H9 (cell line): ENCODE results near the gene CEP128. TPM values are rescaled to one million over a fixed set of nuclear protein-coding genes. Genes with fewer than 3 reads are reported as not detected.

Experiments used
- DNase-seq: peaks from one replicate; pipeline ENCODE4 v3.0.0-alpha.2; 2017
- H2AFZ ChIP-seq: one replicate; pipeline ENCODE4 v1.6.1; 2013; ENCODE audit warnings: mild to moderate bottlenecking, low read length, control low read depth, moderate library complexity
- H2AK5ac ChIP-seq: 2 replicates; pipeline ENCODE4 v1.6.1; 2013; ENCODE audit warnings: low read length, control low read depth, mixed read lengths; ENCODE audit not compliant: insufficient read length
- H2BK120ac ChIP-seq: one replicate; pipeline ENCODE4 v1.6.1; 2013; ENCODE audit warnings: low read depth, mild to moderate bottlenecking, low read length, control low read depth, inconsistent platforms; ENCODE audit not compliant: poor library complexity, severe bottlenecking
- H2BK12ac ChIP-seq: 2 replicates; pipeline ENCODE4 v1.6.1; 2013; ENCODE audit warnings: low read length, control low read depth, mixed read lengths, low read depth; ENCODE audit not compliant: insufficient read length
- H2BK15ac ChIP-seq: 2 replicates; pipeline ENCODE4 v1.6.1; 2013; ENCODE audit warnings: low read depth, low read length, control low read depth
- H2BK20ac ChIP-seq: one replicate; pipeline ENCODE4 v1.6.1; 2013; ENCODE audit warnings: low read depth, mild to moderate bottlenecking, low read length, control low read depth, inconsistent platforms; ENCODE audit not compliant: poor library complexity, severe bottlenecking
- H2BK5ac ChIP-seq: 2 replicates; pipeline ENCODE4 v1.6.1; 2013; ENCODE audit warnings: low read length, control low read depth, mixed read lengths; ENCODE audit not compliant: insufficient read length
- H3K14ac ChIP-seq: 2 replicates; pipeline ENCODE4 v1.6.1; 2013; ENCODE audit warnings: low read length, control low read depth; ENCODE audit not compliant: insufficient read depth
- H3K18ac ChIP-seq: 2 replicates; pipeline ENCODE4 v1.6.1; 2013; ENCODE audit warnings: low read depth, mild to moderate bottlenecking, mixed read lengths, low read length, control low read depth; ENCODE audit not compliant: insufficient read length
- H3K23ac ChIP-seq: 2 replicates; pipeline ENCODE4 v1.6.1; 2013; ENCODE audit warnings: low read length, control low read depth, mixed read lengths, low read depth; ENCODE audit not compliant: insufficient read length
- H3K23me2 ChIP-seq: 2 replicates; pipeline ENCODE4 v1.6.1; 2013; ENCODE audit warnings: low read depth, mild to moderate bottlenecking, mixed read lengths, low read length, control low read depth; ENCODE audit not compliant: insufficient read length, poor library complexity, severe bottlenecking
- H3K27ac ChIP-seq: 2 replicates; pipeline ENCODE4 v1.5.1; 2013; ENCODE audit warnings: low read length, control low read depth, mixed read lengths, low read depth; ENCODE audit not compliant: insufficient read length
- H3K27me3 ChIP-seq: 2 replicates; pipeline ENCODE4 v1.6.1; 2013; ENCODE audit warnings: low read length, control low read depth, inconsistent platforms; ENCODE audit not compliant: insufficient read depth
- H3K4ac ChIP-seq: 2 replicates; pipeline ENCODE4 v1.6.1; 2013; ENCODE audit warnings: low read depth, mild to moderate bottlenecking, control low read depth, inconsistent platforms, low read length, moderate library complexity
- H3K4me1 ChIP-seq: 2 replicates; pipeline ENCODE4 v1.6.1; 2013; ENCODE audit warnings: low read length, control low read depth, inconsistent platforms; ENCODE audit not compliant: insufficient read depth
- H3K4me2 ChIP-seq: 2 replicates; pipeline ENCODE4 v1.6.1; 2013; ENCODE audit warnings: low read length, control low read depth, mixed read lengths; ENCODE audit not compliant: insufficient read length, insufficient read depth
- H3K56ac ChIP-seq: 2 replicates; pipeline ENCODE4 v1.6.1; 2013; ENCODE audit warnings: low read depth, mild to moderate bottlenecking, mixed read lengths, low read length, control low read depth; ENCODE audit not compliant: insufficient read length
- H3K79me1 ChIP-seq: 2 replicates; pipeline ENCODE4 v1.6.1; 2013; ENCODE audit warnings: low read depth, mild to moderate bottlenecking, moderate library complexity, low read length, control low read depth, inconsistent platforms; ENCODE audit not compliant: insufficient read depth, poor library complexity, severe bottlenecking
- H3K79me2 ChIP-seq: 2 replicates; pipeline ENCODE4 v1.6.1; 2013; ENCODE audit warnings: low read length, control low read depth, inconsistent platforms; ENCODE audit not compliant: insufficient read depth
- H3K9ac ChIP-seq: 2 replicates; pipeline ENCODE4 v1.6.1; 2013; ENCODE audit warnings: low read length, control low read depth, mixed read lengths; ENCODE audit not compliant: insufficient read length; ENCODE audit errors: extremely low read depth
- H3K9me3 ChIP-seq: one replicate; pipeline ENCODE4 v1.6.1; 2013; ENCODE audit warnings: low read depth, low read length, inconsistent platforms; ENCODE audit not compliant: control insufficient read depth
- H3T11ph ChIP-seq: one replicate; pipeline ENCODE4 v1.6.1; 2013; ENCODE audit warnings: mild to moderate bottlenecking, low read length, control low read depth, inconsistent platforms
- H4K20me1 ChIP-seq: one replicate; pipeline ENCODE4 v1.6.1; 2013; ENCODE audit not compliant: control insufficient read depth, insufficient read length, insufficient read depth
- H4K5ac ChIP-seq: 2 replicates; pipeline ENCODE4 v1.6.1; 2013; ENCODE audit warnings: low read depth, mild to moderate bottlenecking, mixed read lengths, low read length, control low read depth; ENCODE audit not compliant: insufficient read length
- H4K8ac ChIP-seq: replicated peaks from 2 replicates; pipeline ENCODE4 v1.6.1; 2013; ENCODE audit warnings: low read length, control low read depth, mixed read lengths, low read depth; ENCODE audit not compliant: insufficient read length
- H4K91ac ChIP-seq: 2 replicates; pipeline ENCODE4 v1.6.1; 2013; ENCODE audit warnings: low read depth, mild to moderate bottlenecking, moderate library complexity, mixed read lengths, low read length, control low read depth; ENCODE audit not compliant: insufficient read length
- H3K27ac Mint-ChIP-seq, 3 experiments: 2 replicates in 2 of 3; 3 replicates in 1 of 3; pipeline ENCODE4 v1.8.0; 2020 to 2021; ENCODE audit warnings: mixed read lengths in 3 of 3, mild to moderate bottlenecking in 1 of 3, moderate library complexity in 1 of 3
- H3K27me3 Mint-ChIP-seq: 2 replicates; pipeline ENCODE4 v1.8.0; 2021; ENCODE audit warnings: low read depth, mild to moderate bottlenecking, moderate library complexity, mixed read lengths
- H3K36me3 Mint-ChIP-seq, 3 experiments: 2 replicates in 2 of 3; 3 replicates in 1 of 3; pipeline ENCODE4 v1.8.0; 2020 to 2021; ENCODE audit warnings: low read depth in 3 of 3, mixed read lengths in 3 of 3; ENCODE audit not compliant: insufficient read depth in 1 of 3
- H3K4me1 Mint-ChIP-seq, 2 experiments: 2 replicates each; pipeline ENCODE4 v1.8.0; 2020; ENCODE audit warnings: mixed read lengths in 2 of 2
- H3K4me3 Mint-ChIP-seq, 2 experiments: 2 replicates in 1 of 2; 3 replicates in 1 of 2; pipeline ENCODE4 v1.8.0; 2020 to 2021; ENCODE audit warnings: mild to moderate bottlenecking in 2 of 2, mixed read lengths in 2 of 2, moderate library complexity in 1 of 2
- H3K9me3 Mint-ChIP-seq, 2 experiments: 2 replicates in 1 of 2; 3 replicates in 1 of 2; pipeline ENCODE4 v1.8.0; 2020; ENCODE audit warnings: mild to moderate bottlenecking in 2 of 2, mixed read lengths in 2 of 2, moderate library complexity in 1 of 2
- WGBS: extraction: QIAGEN DNeasy Blood & Tissue Kit; methylation state at CpG from one replicate; pipeline ENCODE4 v1.1.7; 2013; ENCODE audit warnings: missing lambda C conversion rate, low lambda C conversion rate, mixed read lengths; ENCODE audit not compliant: insufficient read length; ENCODE audit errors: extremely low coverage; 5-methylcytosine and 5-hydroxymethylcytosine counted together
- total RNA-seq: library from RNA; stranded (reverse); gene quantifications from 2 replicates; pipeline ENCODE4 v1.2.1, GENCODE V29; 2021
- TF ChIP-seq, protein P1 (sequence below): fragments of 200-600 bp; sonication (generic); conservative IDR thresholded peaks from 3 replicates; pipeline ENCODE4 v1.8.0; 2021; ENCODE audit warnings: antibody characterized with exemption, mild to moderate bottlenecking

Gene CEP128
- total RNA-seq, 1 experiment from 2014 or later: 16.3 TPM

GRCh38 chr14:80705241-80705980 lies 236.1 kb downstream of the CEP128 start:
- Histone ChIP-seq H3K23me2 (no peaks in the 10 kb centered on the region), H4K91ac (no peak overlapping the region), H4K5ac (no peak overlapping the region), H2AK5ac (no peak overlapping the region), H2BK12ac (no peak overlapping the region), H3K14ac (no peak overlapping the region), H3K23ac (no peak overlapping the region), H3K56ac (no peak overlapping the region), H3K79me2 (no peaks in the 10 kb centered on the region), H3K27ac (no peak overlapping the region), H3K4me1 (no peaks in the 10 kb centered on the region), H4K8ac (no peak overlapping the region), H2BK20ac (no peak overlapping the region), H3K4ac (no peak overlapping the region), H2BK15ac (no peak overlapping the region), H3K4me2 (no peak overlapping the region), H4K20me1 (no peaks in the 10 kb centered on the region), H3K9me3 (no peaks in the 10 kb centered on the region), H2BK5ac (no peak overlapping the region), H3T11ph (no peak overlapping the region), H3K27me3 (no peaks in the 10 kb centered on the region), H2BK120ac (no peak overlapping the region), H2AFZ (no peak overlapping the region), H3K9ac (no peak overlapping the region), H3K18ac (no peak overlapping the region), H3K79me1 (no peaks in the 10 kb centered on the region)
- Mint-ChIP-seq H3K36me3 (no peaks in the 10 kb centered on the region), H3K27me3 (no peaks in the 10 kb centered on the region), H3K4me3 (no peak overlapping the region), H3K4me1 (no peaks in the 10 kb centered on the region), H3K27ac (peak overlapping the region in 1 of 3 experiments; percentile 34; a peak in 2 of 7 replicates), H3K9me3 (no peaks in the 10 kb centered on the region; a peak in 1 of 5 replicates)
- TF ChIP-seq, protein P1, sequence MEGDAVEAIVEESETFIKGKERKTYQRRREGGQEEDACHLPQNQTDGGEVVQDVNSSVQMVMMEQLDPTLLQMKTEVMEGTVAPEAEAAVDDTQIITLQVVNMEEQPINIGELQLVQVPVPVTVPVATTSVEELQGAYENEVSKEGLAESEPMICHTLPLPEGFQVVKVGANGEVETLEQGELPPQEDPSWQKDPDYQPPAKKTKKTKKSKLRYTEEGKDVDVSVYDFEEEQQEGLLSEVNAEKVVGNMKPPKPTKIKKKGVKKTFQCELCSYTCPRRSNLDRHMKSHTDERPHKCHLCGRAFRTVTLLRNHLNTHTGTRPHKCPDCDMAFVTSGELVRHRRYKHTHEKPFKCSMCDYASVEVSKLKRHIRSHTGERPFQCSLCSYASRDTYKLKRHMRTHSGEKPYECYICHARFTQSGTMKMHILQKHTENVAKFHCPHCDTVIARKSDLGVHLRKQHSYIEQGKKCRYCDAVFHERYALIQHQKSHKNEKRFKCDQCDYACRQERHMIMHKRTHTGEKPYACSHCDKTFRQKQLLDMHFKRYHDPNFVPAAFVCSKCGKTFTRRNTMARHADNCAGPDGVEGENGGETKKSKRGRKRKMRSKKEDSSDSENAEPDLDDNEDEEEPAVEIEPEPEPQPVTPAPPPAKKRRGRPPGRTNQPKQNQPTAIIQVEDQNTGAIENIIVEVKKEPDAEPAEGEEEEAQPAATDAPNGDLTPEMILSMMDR: no peak
- WGBS: no CpG with 5 or more reads among the region's 1 CpG
- DNase-seq: no peak
